ENCODE results near the gene IL5RA.

IL5RA gene

GRCh38 chr3:3134750-3135448, 24.7 kb upstream of the IL5RA start:
- no peak for TF ChIP-seq PPARA (CRISPR knock-in tag; IDR thresholded peaks at IDR 0.05; ENCODE audit: borderline replicate concordance)
- TF ChIP-seq CSDC2 (CRISPR knock-in tag; IDR thresholded peaks at IDR 0.05): no peak
- TF ChIP-seq PATZ1 (CRISPR knock-in tag; IDR thresholded peaks at IDR 0.05; ENCODE audit: borderline replicate concordance): no peak
- TF ChIP-seq ZC3H10 (CRISPR knock-in tag; IDR thresholded peaks at IDR 0.05): no peak
- no peak for TF ChIP-seq ZFP30 (CRISPR knock-in tag; IDR thresholded peaks at IDR 0.05)
- TF ChIP-seq ZFP3 (CRISPR knock-in tag; IDR thresholded peaks at IDR 0.05): no peak
- no peak for TF ChIP-seq CSRNP3 (CRISPR knock-in tag; IDR thresholded peaks at IDR 0.05)
- TF ChIP-seq ESRRG (CRISPR knock-in tag; IDR thresholded peaks at IDR 0.05): no peak
- no peak for TF ChIP-seq ZNF565 (CRISPR knock-in tag; conservative IDR thresholded peaks at IDR 0.05; ENCODE audit: low read depth)
- no peak for TF ChIP-seq TCF4 (CRISPR knock-in tag; IDR thresholded peaks at IDR 0.05; ENCODE audit: borderline replicate concordance)
- TF ChIP-seq OSR1 (CRISPR knock-in tag; IDR thresholded peaks at IDR 0.05): no peak
- no peak for TF ChIP-seq BACH2 (CRISPR knock-in tag; IDR thresholded peaks at IDR 0.05; ENCODE audit: borderline replicate concordance)
- ATAC-seq: no peak

GRCh38 chr3:3133500-3133899, 23.3 kb upstream of the IL5RA start:
- ATAC-seq: no peak
- no peak for TF ChIP-seq GLIS3 (CRISPR knock-in tag; IDR thresholded peaks at IDR 0.05)
- TF ChIP-seq ESRRG (CRISPR knock-in tag; IDR thresholded peaks at IDR 0.05): no peak
- no peak for TF ChIP-seq ZFP3 (CRISPR knock-in tag; IDR thresholded peaks at IDR 0.05)
- no peak for TF ChIP-seq TSHZ2 (CRISPR knock-in tag; IDR thresholded peaks at IDR 0.05)
- TF ChIP-seq ZNF70 (CRISPR knock-in tag; IDR thresholded peaks at IDR 0.05): no peak
- TF ChIP-seq POU6F1 (CRISPR knock-in tag; IDR thresholded peaks at IDR 0.05; ENCODE audit: borderline replicate concordance, low read depth): no peak
- no peak for TF ChIP-seq CSRNP3 (CRISPR knock-in tag; IDR thresholded peaks at IDR 0.05)
- no peak for TF ChIP-seq PATZ1 (CRISPR knock-in tag; IDR thresholded peaks at IDR 0.05; ENCODE audit: borderline replicate concordance)
- TF ChIP-seq ZNF8 (CRISPR knock-in tag; IDR thresholded peaks at IDR 0.05): no peak
- TF ChIP-seq CREB5 (CRISPR knock-in tag; IDR thresholded peaks at IDR 0.05; ENCODE audit: low read depth): no peak
- no peak for TF ChIP-seq ZFP30 (CRISPR knock-in tag; IDR thresholded peaks at IDR 0.05)
- TF ChIP-seq BACH2 (CRISPR knock-in tag; IDR thresholded peaks at IDR 0.05; ENCODE audit: borderline replicate concordance): no peak

All from SK-N-SH treated with all-trans-retinoic acid at 6 μM for 48 hours (cell line).